Heart left ventricle (tissue), 13 donors: ENCODE data around the gene TATDN2.

Experiments used
- POLR2A ChIP-seq, 2 donors: fragments of 450-650 bp; IDR thresholded peaks; one replicate each; pipeline ENCODE4 v1.6.1; 2017; ENCODE audit warnings: antibody characterized with exemption in 2 of 2, mild to moderate bottlenecking in 2 of 2, moderate library complexity in 2 of 2
- TF ChIP-seq, protein P1 (sequence below), 12 donors: fragments of 200-600 bp; sonication (generic) in 4 of 12; IDR thresholded peaks; one replicate each; pipeline versions ENCODE4 v1.5.0 to v1.8.0; 2018 to 2022; ENCODE audit warnings: antibody characterized with exemption in 12 of 12, mild to moderate bottlenecking in 5 of 12
- donor health status: ischemic (EF 13 %, LVEDD 7.1; RV severe dilation, severe dysfunction).
- donor health status: DM: no; HTN: yes; CAD: no.
- donor health status: DM: no; HTN: no; CAD: no.
- donor health status: ischemic (EF 25% LVEDD 6.9; RV normal size, moderate dysfunction).
- donor health status: ischemic (EF 25% LVEDD 5.7; RV mildly dilated, moderate dysfunction).
- donor health status: ischemic (EF 35%, LVEDD 5.7; RV mildly dilated, moderate dysfunction).
- donor health status: nonischemic (EF 11% LVEDD 7.7; RV severe dilation, severe dysfunction).
- donor health status: DM: yes; HTN: yes; CAD: no.
- donor health status: PGD.
- donor health status: ischemic (EF 29% LVEDD 5.4; RV normal size, mild dysfunction).
- donor health status: nonischemic (EF 23%, LVEDD 6.1; RV moderate dilation, normal function).

DNA sequence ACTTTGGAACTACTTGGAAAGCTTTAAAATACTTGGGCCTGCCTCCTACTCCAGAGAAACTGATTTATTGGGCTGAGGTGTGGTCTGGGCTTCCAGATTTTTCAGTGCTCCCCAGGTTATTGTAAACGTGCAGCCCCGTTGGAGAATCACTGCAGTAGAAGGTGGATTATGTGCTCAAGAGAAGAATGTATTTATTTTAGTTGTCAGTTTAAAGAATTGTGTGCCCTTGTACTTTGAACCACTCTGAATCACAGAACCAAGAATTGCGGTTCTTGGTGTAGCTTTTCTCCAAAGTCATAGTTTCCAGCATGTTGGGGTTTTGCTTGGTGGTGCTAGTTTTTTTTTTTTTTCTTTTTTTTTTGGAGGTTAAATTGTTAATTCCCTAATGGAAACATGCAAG lies 1.6 kb downstream of the TATDN2 start:
- TF ChIP-seq, protein P1, sequence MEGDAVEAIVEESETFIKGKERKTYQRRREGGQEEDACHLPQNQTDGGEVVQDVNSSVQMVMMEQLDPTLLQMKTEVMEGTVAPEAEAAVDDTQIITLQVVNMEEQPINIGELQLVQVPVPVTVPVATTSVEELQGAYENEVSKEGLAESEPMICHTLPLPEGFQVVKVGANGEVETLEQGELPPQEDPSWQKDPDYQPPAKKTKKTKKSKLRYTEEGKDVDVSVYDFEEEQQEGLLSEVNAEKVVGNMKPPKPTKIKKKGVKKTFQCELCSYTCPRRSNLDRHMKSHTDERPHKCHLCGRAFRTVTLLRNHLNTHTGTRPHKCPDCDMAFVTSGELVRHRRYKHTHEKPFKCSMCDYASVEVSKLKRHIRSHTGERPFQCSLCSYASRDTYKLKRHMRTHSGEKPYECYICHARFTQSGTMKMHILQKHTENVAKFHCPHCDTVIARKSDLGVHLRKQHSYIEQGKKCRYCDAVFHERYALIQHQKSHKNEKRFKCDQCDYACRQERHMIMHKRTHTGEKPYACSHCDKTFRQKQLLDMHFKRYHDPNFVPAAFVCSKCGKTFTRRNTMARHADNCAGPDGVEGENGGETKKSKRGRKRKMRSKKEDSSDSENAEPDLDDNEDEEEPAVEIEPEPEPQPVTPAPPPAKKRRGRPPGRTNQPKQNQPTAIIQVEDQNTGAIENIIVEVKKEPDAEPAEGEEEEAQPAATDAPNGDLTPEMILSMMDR (IDR thresholded peaks at IDR 0.05) = no peak
- no peak for TF ChIP-seq POLR2A (IDR thresholded peaks at IDR 0.05)
